ENCODE measurements around the gene PHKG2. TPM values are rescaled to one million over a fixed set of nuclear protein-coding genes. Genes with fewer than 3 reads are reported as not detected.

PHKG2 gene
- total RNA-seq, 1 donor from 2014 or later, result 53.5 TPM

- peak within 1 kb of the TSS; percentile 90 for H3K4me3 Mint-ChIP-seq (ENCODE audit: low read depth)
- peaks cover 13% of the 10 kb centered on the region for H3K36me3 Mint-ChIP-seq (ENCODE audit: insufficient read depth)
- peak within 1 kb of the TSS; percentile 96 for H3K27ac Mint-ChIP-seq
- TF ChIP-seq CTCF (IDR thresholded peaks at IDR 0.05; ENCODE audit: unreplicated experiment), result no peak
- DNase-seq (ENCODE audit: low spot score, unreplicated experiment), result peak; percentile 94
- H3K27me3 Mint-ChIP-seq, result no peaks in the 10 kb centered on the region
- H3K4me1 Mint-ChIP-seq (ENCODE audit: low read depth), result peaks cover 20% of the 10 kb centered on the region
- H3K9me3 Mint-ChIP-seq (ENCODE audit: low read depth), result no peaks in the 10 kb centered on the region
Observed at GRCh38 chr16:30761928-30762902, 14.0 kb downstream of the PHKG2 start, which contains the start of the genes CFAP119 and RNF40. Gene CFAP119 (minus strand): TSS chr16:30762062. CDS start chr16:30761748, 314 bp downstream. Gene RNF40 (plus strand): TSS chr16:30762322. CDS start chr16:30762546, 224 bp downstream.

- Mint-ChIP-seq H3K4me3 (ENCODE audit: low read depth) (peak overlapping the region; percentile 90), H3K36me3 (ENCODE audit: insufficient read depth) (peaks cover 16% of the 10 kb centered on the region), H3K9me3 (ENCODE audit: low read depth) (no peaks in the 10 kb centered on the region), H3K4me1 (ENCODE audit: low read depth) (peaks cover 20% of the 10 kb centered on the region), H3K27me3 (no peaks in the 10 kb centered on the region), H3K27ac (peak overlapping the region; percentile 96)
- no peak for DNase-seq (ENCODE audit: low spot score, unreplicated experiment)
- TF ChIP-seq CTCF (IDR thresholded peaks at IDR 0.05; ENCODE audit: unreplicated experiment), result no peak
Observed at GRCh38 chr16:30762991-30763725, 14.9 kb downstream of the PHKG2 start.

- Mint-ChIP-seq H3K36me3 (ENCODE audit: insufficient read depth) (peaks cover 21% of the 10 kb centered on the region), H3K27ac (peak overlapping the region; percentile 56), H3K4me3 (ENCODE audit: low read depth) (peak overlapping the region; percentile 66), H3K27me3 (no peaks in the 10 kb centered on the region), H3K9me3 (ENCODE audit: low read depth) (no peaks in the 10 kb centered on the region), H3K4me1 (ENCODE audit: low read depth) (peaks cover 20% of the 10 kb centered on the region)
- no peak for TF ChIP-seq CTCF (IDR thresholded peaks at IDR 0.05; ENCODE audit: unreplicated experiment)
- no peak for DNase-seq (ENCODE audit: low spot score, unreplicated experiment)
Observed at GRCh38 chr16:30764086-30764485, 15.9 kb downstream of the PHKG2 start.

GRCh38 chr16:30764816-30765465, 16.7 kb downstream of the PHKG2 start:
- no peaks in the 10 kb centered on the region for H3K9me3 Mint-ChIP-seq (ENCODE audit: low read depth)
- no peaks in the 10 kb centered on the region for H3K27me3 Mint-ChIP-seq

More at GRCh38 chr16:30764816-30765465, 16.7 kb downstream of the PHKG2 start:
- Mint-ChIP-seq H3K4me3 (ENCODE audit: low read depth) (no peak overlapping the region), H3K27ac (no peak overlapping the region), H3K4me1 (ENCODE audit: low read depth) (peaks cover 20% of the 10 kb centered on the region), H3K36me3 (ENCODE audit: insufficient read depth) (peaks cover 21% of the 10 kb centered on the region)
- no peak for TF ChIP-seq CTCF (IDR thresholded peaks at IDR 0.05; ENCODE audit: unreplicated experiment)
- DNase-seq (ENCODE audit: low spot score, unreplicated experiment), result no peak

Measured in progenitor cell of endocrine pancreas (in vitro differentiated cells).